Measurements from ENCODE around the gene INO80B.
"Not testable (repeated sequence)": the region's sequence is repeated elsewhere in the genome, so short reads cannot be mapped to it uniquely, and the experiment has no call there.

INO80B gene

GRCh38 chr2:74450570-74451190, 4.2 kb upstream of the INO80B start:
- no peak for DNase-seq

GRCh38 chr2:74457129-74457548, 2.3 kb downstream of the INO80B start:
- peak; percentile 43 for DNase-seq

GRCh38 chr2:74457549-74458131, 2.8 kb downstream of the INO80B start:
- DNase-seq: no peak

GRCh38 chr2:74458132-74458937, 3.4 kb downstream of the INO80B start, which contains the start of gene WBP1:
Gene WBP1 (plus strand): TSS chr2:74458438. CDS start chr2:74458603, 165 bp downstream.
- peak; percentile 100 for DNase-seq

- DNase-seq: no peak
Measured at GRCh38 chr2:74458938-74459363, 4.1 kb downstream of the INO80B start.

GRCh38 chr2:74459503-74460118, 4.7 kb downstream of the INO80B start:
- not testable (repeated sequence) for DNase-seq

- DNase-seq: not testable (repeated sequence)
Measured at GRCh38 chr2:74460187-74460586, 5.3 kb downstream of the INO80B start.

- DNase-seq: no peak
Measured at GRCh38 chr2:74461187-74462053, 6.5 kb downstream of the INO80B start.

GRCh38 chr2:74462054-74462785, 7.3 kb downstream of the INO80B start:
- no peak for DNase-seq

- no peak for DNase-seq
Measured at GRCh38 chr2:74462786-74463105, 7.9 kb downstream of the INO80B start.

GRCh38 chr2:74464406-74464805, 9.5 kb downstream of the INO80B start:
- DNase-seq: no peak

GRCh38 chr2:74470742-74471141, 15.9 kb downstream of the INO80B start:
- DNase-seq: not testable (repeated sequence)

- no peak for DNase-seq
Measured at GRCh38 chr2:74471332-74472065, 16.6 kb downstream of the INO80B start.

- peak; percentile 95 for DNase-seq
Measured at GRCh38 chr2:74472086-74472944, 17.4 kb downstream of the INO80B start, which contains the start of gene MRPL53. Gene MRPL53 (minus strand): TSS chr2:74472680. CDS start chr2:74472660, 20 bp downstream.

GRCh38 chr2:74472945-74473258, 18.0 kb downstream of the INO80B start:
- DNase-seq: no peak

GRCh38 chr2:74474481-74474880, 19.6 kb downstream of the INO80B start:
- no peak for DNase-seq

- no peak for DNase-seq
Measured at GRCh38 chr2:74474899-74475298, 20.0 kb downstream of the INO80B start.

- DNase-seq: no peak
Measured at GRCh38 chr2:74481431-74481830, 26.5 kb downstream of the INO80B start.

- DNase-seq: no peak
Measured at GRCh38 chr2:74481961-74482800, 27.3 kb downstream of the INO80B start.

All from fibroblast of skin of right biceps (primary cell).